ENCODE results near the gene NTHL1. TPM values are rescaled to one million over a fixed set of nuclear protein-coding genes. Genes with fewer than 3 reads are reported as not detected.
A peak's percentile ranks its signal among the peaks of the same experiment; 100 is the strongest.

Gene NTHL1
- total RNA-seq, 1 experiment from 2014 or later = 39.8 TPM

DNA sequence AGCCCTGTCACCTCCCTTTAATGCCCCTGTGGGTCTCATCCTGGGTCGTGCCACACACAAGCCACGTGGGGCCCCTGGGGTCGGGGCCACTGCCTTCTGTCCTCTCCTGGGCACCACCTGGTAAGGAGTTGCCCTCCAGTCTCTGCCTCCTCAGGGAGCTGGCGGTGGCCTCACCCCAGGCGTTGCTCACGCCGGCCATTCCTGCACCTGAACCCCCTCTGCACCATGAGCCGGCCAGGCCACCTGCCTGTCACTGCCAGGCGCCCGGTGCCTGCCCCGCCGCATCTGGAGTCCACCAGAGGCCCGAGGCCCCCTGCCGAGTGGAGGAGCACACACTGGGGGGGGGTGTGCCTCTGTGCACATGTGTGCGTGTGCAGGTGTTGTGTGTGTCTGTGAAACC, 10.5 kb downstream of the NTHL1 start:
- no peaks in the 10 kb centered on the region for H3K36me3 ChIP-seq (ENCODE audit: control insufficient read depth, insufficient read depth, low read length)
- H3K27ac ChIP-seq (ENCODE audit: low read length) = peak overlapping the region; percentile 91
- ATAC-seq = no peak
- peaks cover 75% of the 10 kb centered on the region for H3K4me1 ChIP-seq (ENCODE audit: control insufficient read depth, insufficient read depth, low read length)
- no peaks in the 10 kb centered on the region for H3K27me3 ChIP-seq (ENCODE audit: control insufficient read depth, insufficient read depth, low read length)
- no peak for DNase-seq (ENCODE audit: low read depth, low spot score)
- in situ Hi-C loops (cut with HindIII; ENCODE audit: low pct_unique_long_range_greater_than_20kb, low sequenced_read_pairs) = no loop called here
- intact Hi-C loops (cut with micrococcal nuclease; ENCODE audit: unreplicated experiment) = no loop called here
- no TSS peak for BruUV-seq (replicated peaks)
- ChIA-PET POLR2A (no interaction called here), CTCF (no interaction called here)
- no peak overlapping the region for H3K4me3 ChIP-seq (ENCODE audit: low read depth in 2 of 2, low read length in 2 of 2)
- no peaks in the 10 kb centered on the region for H3K9me3 ChIP-seq (ENCODE audit: control insufficient read depth, insufficient read depth, low read depth, low read length)
- TF ChIP-seq, protein P1, sequence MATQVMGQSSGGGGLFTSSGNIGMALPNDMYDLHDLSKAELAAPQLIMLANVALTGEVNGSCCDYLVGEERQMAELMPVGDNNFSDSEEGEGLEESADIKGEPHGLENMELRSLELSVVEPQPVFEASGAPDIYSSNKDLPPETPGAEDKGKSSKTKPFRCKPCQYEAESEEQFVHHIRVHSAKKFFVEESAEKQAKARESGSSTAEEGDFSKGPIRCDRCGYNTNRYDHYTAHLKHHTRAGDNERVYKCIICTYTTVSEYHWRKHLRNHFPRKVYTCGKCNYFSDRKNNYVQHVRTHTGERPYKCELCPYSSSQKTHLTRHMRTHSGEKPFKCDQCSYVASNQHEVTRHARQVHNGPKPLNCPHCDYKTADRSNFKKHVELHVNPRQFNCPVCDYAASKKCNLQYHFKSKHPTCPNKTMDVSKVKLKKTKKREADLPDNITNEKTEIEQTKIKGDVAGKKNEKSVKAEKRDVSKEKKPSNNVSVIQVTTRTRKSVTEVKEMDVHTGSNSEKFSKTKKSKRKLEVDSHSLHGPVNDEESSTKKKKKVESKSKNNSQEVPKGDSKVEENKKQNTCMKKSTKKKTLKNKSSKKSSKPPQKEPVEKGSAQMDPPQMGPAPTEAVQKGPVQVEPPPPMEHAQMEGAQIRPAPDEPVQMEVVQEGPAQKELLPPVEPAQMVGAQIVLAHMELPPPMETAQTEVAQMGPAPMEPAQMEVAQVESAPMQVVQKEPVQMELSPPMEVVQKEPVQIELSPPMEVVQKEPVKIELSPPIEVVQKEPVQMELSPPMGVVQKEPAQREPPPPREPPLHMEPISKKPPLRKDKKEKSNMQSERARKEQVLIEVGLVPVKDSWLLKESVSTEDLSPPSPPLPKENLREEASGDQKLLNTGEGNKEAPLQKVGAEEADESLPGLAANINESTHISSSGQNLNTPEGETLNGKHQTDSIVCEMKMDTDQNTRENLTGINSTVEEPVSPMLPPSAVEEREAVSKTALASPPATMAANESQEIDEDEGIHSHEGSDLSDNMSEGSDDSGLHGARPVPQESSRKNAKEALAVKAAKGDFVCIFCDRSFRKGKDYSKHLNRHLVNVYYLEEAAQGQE (IDR thresholded peaks at IDR 0.05; ENCODE audit: insufficient read depth in 1 of 2, low read depth in 2 of 2, low read length in 1 of 2) = no peak
- no peak for TF ChIP-seq POLR2AphosphoS5 (IDR thresholded peaks at IDR 0.05; ENCODE audit: low read depth, low read length)
- TF ChIP-seq, protein P2, sequence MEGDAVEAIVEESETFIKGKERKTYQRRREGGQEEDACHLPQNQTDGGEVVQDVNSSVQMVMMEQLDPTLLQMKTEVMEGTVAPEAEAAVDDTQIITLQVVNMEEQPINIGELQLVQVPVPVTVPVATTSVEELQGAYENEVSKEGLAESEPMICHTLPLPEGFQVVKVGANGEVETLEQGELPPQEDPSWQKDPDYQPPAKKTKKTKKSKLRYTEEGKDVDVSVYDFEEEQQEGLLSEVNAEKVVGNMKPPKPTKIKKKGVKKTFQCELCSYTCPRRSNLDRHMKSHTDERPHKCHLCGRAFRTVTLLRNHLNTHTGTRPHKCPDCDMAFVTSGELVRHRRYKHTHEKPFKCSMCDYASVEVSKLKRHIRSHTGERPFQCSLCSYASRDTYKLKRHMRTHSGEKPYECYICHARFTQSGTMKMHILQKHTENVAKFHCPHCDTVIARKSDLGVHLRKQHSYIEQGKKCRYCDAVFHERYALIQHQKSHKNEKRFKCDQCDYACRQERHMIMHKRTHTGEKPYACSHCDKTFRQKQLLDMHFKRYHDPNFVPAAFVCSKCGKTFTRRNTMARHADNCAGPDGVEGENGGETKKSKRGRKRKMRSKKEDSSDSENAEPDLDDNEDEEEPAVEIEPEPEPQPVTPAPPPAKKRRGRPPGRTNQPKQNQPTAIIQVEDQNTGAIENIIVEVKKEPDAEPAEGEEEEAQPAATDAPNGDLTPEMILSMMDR (IDR thresholded peaks at IDR 0.05) = no peak
- TF ChIP-seq SIN3A (IDR thresholded peaks at IDR 0.05; ENCODE audit: borderline replicate concordance, insufficient read depth, low read depth, low read length) = no peak
- no peak for TF ChIP-seq TCF7L2 (IDR thresholded peaks at IDR 0.05; ENCODE audit: low read depth, low read length)

GRCh38 chr16:2036200-2036966, 11.3 kb downstream of the NTHL1 start:
- Histone ChIP-seq H3K4me1 (ENCODE audit: control insufficient read depth, insufficient read depth, low read length) (peaks cover 77% of the 10 kb centered on the region), H3K27ac (ENCODE audit: low read length) (peak overlapping the region; percentile 91), H3K36me3 (ENCODE audit: control insufficient read depth, insufficient read depth, low read length) (no peaks in the 10 kb centered on the region), H3K4me3 (ENCODE audit: low read depth in 2 of 2, low read length in 2 of 2) (no peak overlapping the region), H3K27me3 (ENCODE audit: control insufficient read depth, insufficient read depth, low read length) (no peaks in the 10 kb centered on the region), H3K9me3 (ENCODE audit: control insufficient read depth, insufficient read depth, low read depth, low read length) (no peaks in the 10 kb centered on the region)
- no peak for DNase-seq (ENCODE audit: low read depth, low spot score)
- intact Hi-C loops (cut with micrococcal nuclease; ENCODE audit: unreplicated experiment) = no loop called here
- in situ Hi-C loops (cut with HindIII; ENCODE audit: low pct_unique_long_range_greater_than_20kb, low sequenced_read_pairs) = no loop called here
- no peak for TF ChIP-seq SIN3A (IDR thresholded peaks at IDR 0.05; ENCODE audit: borderline replicate concordance, insufficient read depth, low read depth, low read length)
- TF ChIP-seq, protein P2 (IDR thresholded peaks at IDR 0.05) = no peak
- TF ChIP-seq, protein P1 (IDR thresholded peaks at IDR 0.05; ENCODE audit: insufficient read depth in 1 of 2, low read depth in 2 of 2, low read length in 1 of 2) = no peak
- ChIA-PET POLR2A (no interaction called here), CTCF (no interaction called here)
- ATAC-seq = peak; percentile 0; the same call in 1 of the 2 replicates
- no TSS peak for BruUV-seq (replicated peaks)
